HCT116 (cell line): Measurements from ENCODE around the gene LNPK. TPM values are rescaled to one million over a fixed set of nuclear protein-coding genes. Genes with fewer than 3 reads are reported as not detected.

Source experiments
- ATAC-seq: fragments of 200-7000 bp; cut with Tn5 transposase; 2 replicates; pipeline ENCODE4 v1.9.1; 2020; ENCODE audit warnings: mild to moderate bottlenecking, moderate library complexity
- BruUV-seq: library from RNA; stranded (reverse); fragments of 400-500 nt; replicated peaks from 2 replicates; lab custom pipeline; 2021; lab: Mats Ljungman, UMichigan
- CTCF ChIA-PET: fragments of 300-600 bp; sonication (Branson Sonifier 250); formaldehyde crosslinking; loops from one replicate; lab custom pipeline; 2021; ENCODE audit warnings: antibody characterized with exemption; lab: Charles Lee
- POLR2A ChIA-PET: fragments of 300-600, 350-600 bp; sonication (Branson Sonifier 250); formaldehyde crosslinking; loops from one replicate; lab custom pipeline; 2021; ENCODE audit warnings: antibody characterized with exemption; lab: Charles Lee
- RAD21 ChIA-PET, 2 experiments: fragments of 300-600 bp; sonication (Branson Sonifier 250); formaldehyde crosslinking; loops; one replicate each; lab custom pipeline; 2023; ENCODE audit warnings: low total read pairs in 2 of 2; ENCODE audit not compliant: uncharacterized antibody in 2 of 2, unreplicated experiment in 2 of 2, low non-redundant PET in 1 of 2; lab: Charles Lee
- DNase-seq: peaks from one replicate; pipeline ENCODE4 v3.0.0-alpha.2; 2010; ENCODE audit warnings: low read depth, low spot score
- H2AFZ ChIP-seq: fragments of 200-600 bp; shearing (Covaris generic), sonication (generic); 2 replicates; pipeline ENCODE4 v1.6.1; 2017; ENCODE audit warnings: low read depth, mixed run types, mixed read lengths, antibody characterized with exemption, low read length; ENCODE audit not compliant: poor library complexity, severe bottlenecking
- H3K27ac ChIP-seq: 2 replicates; pipeline ENCODE4 v1.5.1; 2012; ENCODE audit warnings: low read depth, low read length
- H3K27me3 ChIP-seq: fragments of 200-600 bp; sonication (generic); 2 replicates; pipeline ENCODE4 v1.6.1; 2016; ENCODE audit warnings: mixed run types, low read length, mixed read lengths; ENCODE audit not compliant: insufficient read depth
- H3K36me3 ChIP-seq, 2 experiments: fragments of 200-500 bp in 1 of 2; fragments of 200-600 bp in 1 of 2; sonication (Bioruptor generic) in 1 of 2; sonication (generic) in 1 of 2; 2 replicates each; pipeline versions ENCODE4 v1.5.1 to v1.6.1; 2014 to 2016; ENCODE audit warnings: low read length in 2 of 2, inconsistent platforms in 1 of 2, mixed read lengths in 1 of 2, mixed run types in 1 of 2; ENCODE audit not compliant: insufficient read depth in 2 of 2, control insufficient read depth in 1 of 2
- H3K4me1 ChIP-seq, 2 experiments: fragments of 200-600 bp in 1 of 2; sonication (generic) in 1 of 2; 2 replicates each; pipeline versions ENCODE4 v1.5.1 to v1.6.1; 2012 to 2017; ENCODE audit warnings: low read length in 2 of 2, inconsistent platforms in 1 of 2, mild to moderate bottlenecking in 1 of 2, mixed read lengths in 1 of 2, mixed run types in 1 of 2, moderate library complexity in 1 of 2; ENCODE audit not compliant: insufficient read depth in 2 of 2, control insufficient read depth in 1 of 2
- H3K4me2 ChIP-seq: fragments of 200-600 bp; sonication (generic); 2 replicates; pipeline ENCODE4 v1.6.1; 2017; ENCODE audit warnings: mixed run types, low read length, mixed read lengths
- H3K4me3 ChIP-seq, 2 experiments: fragments of 200-600 bp in 1 of 2; sonication (generic) in 1 of 2; replicated peaks in 1 of 2; 2 replicates each; pipeline ENCODE4 v1.5.1; 2011 to 2016; ENCODE audit warnings: low read length in 2 of 2, control low read depth in 1 of 2, low read depth in 1 of 2, mild to moderate bottlenecking in 1 of 2, mixed read lengths in 1 of 2, mixed run types in 1 of 2
- H3K79me2 ChIP-seq: fragments of 200-600 bp; sonication (generic); 2 replicates; pipeline ENCODE4 v1.6.1; 2017; ENCODE audit warnings: mild to moderate bottlenecking, mixed run types, low read length, moderate library complexity, mixed read lengths; ENCODE audit not compliant: insufficient read depth
- H3K9ac ChIP-seq: fragments of 200-600 bp; sonication (generic); 2 replicates; pipeline ENCODE4 v1.6.1; 2016; ENCODE audit warnings: low read length, mixed read lengths
- H3K9me2 ChIP-seq: fragments of 200-600 bp; sonication (generic), shearing (Covaris generic); 2 replicates; pipeline ENCODE4 v1.6.1; 2017; ENCODE audit warnings: mixed run types, mild to moderate bottlenecking, moderate library complexity; ENCODE audit not compliant: insufficient read depth
- H3K9me3 ChIP-seq, 2 experiments: fragments of 200-500 bp in 1 of 2; fragments of 200-600 bp in 1 of 2; sonication (Bioruptor generic) in 1 of 2; sonication (generic) in 1 of 2; 2 replicates each; pipeline ENCODE4 v1.6.1; 2014 to 2017; ENCODE audit warnings: low read length in 2 of 2, mixed read lengths in 2 of 2, inconsistent platforms in 1 of 2, low read depth in 1 of 2, mild to moderate bottlenecking in 1 of 2, mixed run types in 1 of 2, moderate library complexity in 1 of 2; ENCODE audit not compliant: control insufficient read depth in 1 of 2, insufficient read depth in 1 of 2
- H4K20me1 ChIP-seq: fragments of 200-600 bp; sonication (generic), shearing (Covaris generic); 2 replicates; pipeline ENCODE4 v1.6.1; 2017; ENCODE audit warnings: mixed run types, mild to moderate bottlenecking, moderate library complexity; ENCODE audit not compliant: insufficient read depth
- ATF3 ChIP-seq: IDR thresholded peaks from 2 replicates; pipeline ENCODE4 v1.6.1; 2012
- CBX3 ChIP-seq: IDR thresholded peaks from 2 replicates; pipeline ENCODE4 v1.6.1; 2012; ENCODE audit warnings: low read depth
- CEBPB ChIP-seq: IDR thresholded peaks from 2 replicates; pipeline ENCODE4 v1.6.1; 2012; ENCODE audit warnings: low read depth
- EGR1 ChIP-seq: IDR thresholded peaks from 2 replicates; pipeline ENCODE4 v1.6.1; 2012; ENCODE audit warnings: low read depth
- ELF1 ChIP-seq: IDR thresholded peaks from 2 replicates; pipeline ENCODE4 v1.6.1; 2012; ENCODE audit warnings: low read depth, borderline replicate concordance
- EZH2 ChIP-seq: fragments of 200-600 bp; sonication (generic); IDR thresholded peaks from 2 replicates; pipeline ENCODE4 v1.6.1; 2017; ENCODE audit warnings: antibody characterized with exemption, mixed run types
- EZH2phosphoT487 ChIP-seq: fragments of 200-600 bp; IDR thresholded peaks from 2 replicates; pipeline ENCODE4 v1.6.1; 2018; ENCODE audit warnings: antibody characterized with exemption, borderline replicate concordance
- FOSL1 ChIP-seq: IDR thresholded peaks from 2 replicates; pipeline ENCODE4 v1.6.1; 2012; ENCODE audit warnings: low read depth
- MAX ChIP-seq: IDR thresholded peaks from 2 replicates; pipeline ENCODE4 v1.6.1; 2012
- POLR2A ChIP-seq: IDR thresholded peaks from 2 replicates; pipeline ENCODE4 v1.7.0; 2011; ENCODE audit warnings: borderline replicate concordance; ENCODE audit not compliant: insufficient read depth, insufficient read length; ENCODE audit errors: extremely low read depth
- POLR2AphosphoS5 ChIP-seq: IDR thresholded peaks from 2 replicates; pipeline ENCODE4 v1.6.1; 2011; ENCODE audit warnings: mild to moderate bottlenecking, low read depth, low read length, moderate library complexity
- RAD21 ChIP-seq: IDR thresholded peaks from 2 replicates; pipeline ENCODE4 v1.6.1; 2012; ENCODE audit warnings: low read depth, mild to moderate bottlenecking
- SIN3A ChIP-seq: IDR thresholded peaks from 2 replicates; pipeline ENCODE4 v1.6.1; 2012; ENCODE audit warnings: low read depth
- SP1 ChIP-seq: IDR thresholded peaks from 2 replicates; pipeline ENCODE4 v1.6.1; 2012; ENCODE audit warnings: low read depth
- TCF7L2 ChIP-seq: IDR thresholded peaks from 2 replicates; pipeline ENCODE4 v1.7.0; 2011; ENCODE audit warnings: borderline replicate concordance, inconsistent platforms; ENCODE audit not compliant: insufficient read depth, insufficient read length; ENCODE audit errors: extremely low read depth
- YY1 ChIP-seq: IDR thresholded peaks from 2 replicates; pipeline ENCODE4 v1.6.1; 2011; ENCODE audit warnings: low read length, low read depth, moderate library complexity, mild to moderate bottlenecking; ENCODE audit not compliant: insufficient replicate concordance; ENCODE audit errors: extremely low read depth
- ZBTB33 ChIP-seq: IDR thresholded peaks from 2 replicates; pipeline ENCODE4 v1.6.1; 2011; ENCODE audit warnings: mild to moderate bottlenecking, low read length, moderate library complexity; ENCODE audit not compliant: insufficient replicate concordance; ENCODE audit errors: extremely low read depth
- ZFX ChIP-seq: fragments of 450-650 bp; IDR thresholded peaks from 2 replicates; pipeline ENCODE4 v1.6.1; 2017
- ZNF274 ChIP-seq: fragments of 200-500 bp; sonication (Bioruptor generic); IDR thresholded peaks from 2 replicates; pipeline ENCODE4 v1.6.1; 2014; ENCODE audit warnings: mild to moderate bottlenecking, low read depth, low read length, inconsistent platforms
- intact Hi-C: fragments of 100-400 bp; cut with micrococcal nuclease; formaldehyde crosslinking; loops from 2 replicates; pipeline ENCODE4 v1.10.0; 2022
- total RNA-seq: library from RNA; stranded (reverse); gene quantifications from one replicate; pipeline ENCODE4 v1.2.1, GENCODE V29; 2021; ENCODE audit not compliant: unreplicated experiment
- TF ChIP-seq, protein P1 (sequence below), 3 experiments: fragments of 200-600 bp in 1 of 3; sonication (generic) in 1 of 3; IDR thresholded peaks in 2 of 3; conservative IDR thresholded peaks in 1 of 3; 2 replicates each; pipeline ENCODE4 v1.5.1; 2012 to 2017; ENCODE audit warnings: low read depth in 2 of 3, low read length in 2 of 3, antibody characterized with exemption in 1 of 3, borderline replicate concordance in 1 of 3, control low read depth in 1 of 3, mild to moderate bottlenecking in 1 of 3, mixed read lengths in 1 of 3, mixed run types in 1 of 3, moderate library complexity in 1 of 3; ENCODE audit not compliant: insufficient read depth in 1 of 3

The LNPK gene
- total RNA-seq, 1 experiment from 2014 or later: 22.3 TPM

- TF ChIP-seq ZBTB33 (no peak), EZH2 (no peak), CEBPB (no peak), ATF3 (no peak), TCF7L2 (no peak), POLR2A (no peak), MAX (no peak), SP1 (no peak), RAD21 (no peak), POLR2AphosphoS5 (no peak), SIN3A (no peak), FOSL1 (no peak), EGR1 (no peak)
Observed at GRCh38 chr2:175918935-175919334, 83.1 kb downstream of the LNPK start (continued).

- Histone ChIP-seq H3K36me3 (no peaks in the 10 kb centered on the region), H4K20me1 (no peaks in the 10 kb centered on the region), H2AFZ (no peak overlapping the region), H3K9me3 (no peaks in the 10 kb centered on the region), H3K79me2 (no peaks in the 10 kb centered on the region), H3K4me3 (no peak overlapping the region), H3K4me1 (no peaks in the 10 kb centered on the region), H3K27me3 (no peaks in the 10 kb centered on the region), H3K9me2 (no peaks in the 10 kb centered on the region), H3K27ac (no peak overlapping the region), H3K9ac (no peak overlapping the region), H3K4me2 (no peak overlapping the region)
- no TSS peak for BruUV-seq
- ChIA-PET RAD21 (no interaction called here), CTCF (no interaction called here), POLR2A (no interaction called here)
- intact Hi-C loops: no loop called here
- no peak for DNase-seq
- ATAC-seq: no peak
- TF ChIP-seq MAX (no peak), CEBPB (no peak), RAD21 (no peak), EZH2phosphoT487 (no peak), POLR2AphosphoS5 (no peak), ZFX (no peak), ZNF274 (no peak), FOSL1 (no peak), EGR1 (no peak), ELF1 (no peak), ZBTB33 (no peak), EZH2 (no peak), CBX3 (no peak), YY1 (no peak)
- TF ChIP-seq, protein P1, sequence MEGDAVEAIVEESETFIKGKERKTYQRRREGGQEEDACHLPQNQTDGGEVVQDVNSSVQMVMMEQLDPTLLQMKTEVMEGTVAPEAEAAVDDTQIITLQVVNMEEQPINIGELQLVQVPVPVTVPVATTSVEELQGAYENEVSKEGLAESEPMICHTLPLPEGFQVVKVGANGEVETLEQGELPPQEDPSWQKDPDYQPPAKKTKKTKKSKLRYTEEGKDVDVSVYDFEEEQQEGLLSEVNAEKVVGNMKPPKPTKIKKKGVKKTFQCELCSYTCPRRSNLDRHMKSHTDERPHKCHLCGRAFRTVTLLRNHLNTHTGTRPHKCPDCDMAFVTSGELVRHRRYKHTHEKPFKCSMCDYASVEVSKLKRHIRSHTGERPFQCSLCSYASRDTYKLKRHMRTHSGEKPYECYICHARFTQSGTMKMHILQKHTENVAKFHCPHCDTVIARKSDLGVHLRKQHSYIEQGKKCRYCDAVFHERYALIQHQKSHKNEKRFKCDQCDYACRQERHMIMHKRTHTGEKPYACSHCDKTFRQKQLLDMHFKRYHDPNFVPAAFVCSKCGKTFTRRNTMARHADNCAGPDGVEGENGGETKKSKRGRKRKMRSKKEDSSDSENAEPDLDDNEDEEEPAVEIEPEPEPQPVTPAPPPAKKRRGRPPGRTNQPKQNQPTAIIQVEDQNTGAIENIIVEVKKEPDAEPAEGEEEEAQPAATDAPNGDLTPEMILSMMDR (IDR thresholded peaks at IDR 0.05 in 2 of 3, conservative IDR thresholded peaks at IDR 0.05 in 1 of 3; ENCODE audit: borderline replicate concordance in 1 of 3, insufficient read depth in 1 of 3, low read depth in 2 of 3, low read length in 2 of 3): no peak
Observed at GRCh38 chr2:175914846-175915245, 87.2 kb downstream of the LNPK start.
